GM18520 (cell line): ENCODE data around the gene KAT6B.
"Not testable (repeated sequence)": the region's sequence is repeated elsewhere in the genome, so short reads cannot be mapped to it uniquely, and the experiment has no call there.

Source experiments
- ATAC-seq: cut with Tn5 transposase; IDR thresholded peaks from one replicate; pipeline ENCODE4 v1.9.1; 2021; ENCODE audit not compliant: unreplicated experiment

Gene KAT6B

DNA sequence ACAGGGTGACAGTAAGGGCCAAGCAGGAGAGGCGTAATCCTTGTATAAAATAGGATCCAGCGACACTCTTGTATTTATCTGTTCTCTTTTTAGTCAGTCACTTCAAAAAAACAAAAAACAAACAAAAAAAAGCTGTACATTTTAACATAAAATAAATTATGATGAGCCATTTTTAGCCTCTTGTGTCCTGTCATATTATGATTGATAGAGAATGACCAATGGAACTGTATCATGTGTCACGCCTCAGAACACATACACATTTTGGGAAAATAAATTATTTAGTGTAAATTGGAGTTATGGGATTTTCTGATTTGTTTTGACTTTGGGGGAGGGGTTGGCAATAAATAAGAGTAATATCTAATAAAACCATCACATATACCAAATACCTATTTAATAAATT is 205.7 kb downstream of the KAT6B start:
- ATAC-seq, result no peak

GRCh38 chr10:75032813-75033212 is 206.4 kb downstream of the KAT6B start:
- no peak for ATAC-seq

- ATAC-seq, result no peak
Observed at GRCh38 chr10:75033399-75034130, 207.2 kb downstream of the KAT6B start.

DNA sequence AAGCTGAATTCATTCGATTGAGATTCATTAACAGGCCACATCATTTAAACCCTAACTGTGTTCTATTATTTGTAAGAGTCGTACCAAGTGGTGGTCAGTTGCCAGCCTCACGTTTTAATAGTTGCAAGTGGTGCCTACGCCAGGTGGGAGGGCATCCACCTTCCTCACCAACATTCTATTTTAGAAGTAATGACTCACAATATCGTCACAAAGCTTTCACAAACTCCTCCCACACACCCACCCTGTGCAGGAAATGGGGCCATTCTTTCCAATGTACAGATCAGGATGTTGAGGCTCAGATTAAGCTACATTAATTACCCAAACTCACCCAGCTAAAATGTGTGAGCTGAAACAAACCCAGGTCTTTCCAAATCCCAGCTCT is 207.7 kb downstream of the KAT6B start:
- ATAC-seq, result no peak

- no peak for ATAC-seq
Observed at GRCh38 chr10:75034714-75035258, 208.4 kb downstream of the KAT6B start.

GRCh38 chr10:75035975-75036708 is 209.7 kb downstream of the KAT6B start:
- ATAC-seq, result no peak

- ATAC-seq, result no peak
Observed at GRCh38 chr10:75037171-75038153, 211.1 kb downstream of the KAT6B start.

GRCh38 chr10:75038335-75038734 is 211.9 kb downstream of the KAT6B start:
- no peak for ATAC-seq

GRCh38 chr10:75040576-75040975 is 214.2 kb downstream of the KAT6B start:
- no peak for ATAC-seq

DNA sequence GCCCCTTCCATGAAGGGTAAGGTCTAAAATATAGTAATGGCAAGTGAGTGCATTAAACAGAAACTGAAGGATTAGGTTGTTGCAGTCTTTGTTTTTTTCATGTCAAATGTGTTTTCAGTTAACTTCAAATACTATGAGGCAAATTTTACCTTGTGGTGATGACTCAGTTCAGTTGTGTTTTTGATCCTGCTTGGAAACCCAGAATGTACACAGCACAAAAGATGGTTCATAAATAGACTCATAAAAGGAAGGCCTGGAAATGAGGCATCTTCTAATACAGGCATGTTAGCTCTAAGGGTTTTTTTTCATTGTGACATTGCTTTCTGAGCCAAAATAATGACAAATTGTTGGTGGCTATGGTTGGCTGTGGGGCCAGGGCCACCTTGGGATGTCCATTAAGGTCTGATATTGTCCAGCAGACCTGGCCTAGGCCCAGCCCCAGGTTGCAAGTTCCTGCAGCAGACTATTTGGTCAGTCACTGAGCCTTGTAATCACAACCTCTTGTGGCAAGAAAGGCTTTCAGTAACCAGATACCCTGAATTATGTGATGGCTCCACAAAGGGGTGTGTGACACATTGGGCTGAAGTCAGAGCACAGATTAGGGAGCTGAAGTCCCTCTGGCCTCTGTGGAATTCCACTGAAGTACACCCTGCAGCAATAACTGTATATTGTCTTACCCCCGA is 216.0 kb downstream of the KAT6B start:
- no peak for ATAC-seq

GRCh38 chr10:75043256-75044131 is 217.1 kb downstream of the KAT6B start:
- no peak for ATAC-seq

- ATAC-seq, result no peak
Observed at GRCh38 chr10:75048669-75049098, 222.3 kb downstream of the KAT6B start.

DNA sequence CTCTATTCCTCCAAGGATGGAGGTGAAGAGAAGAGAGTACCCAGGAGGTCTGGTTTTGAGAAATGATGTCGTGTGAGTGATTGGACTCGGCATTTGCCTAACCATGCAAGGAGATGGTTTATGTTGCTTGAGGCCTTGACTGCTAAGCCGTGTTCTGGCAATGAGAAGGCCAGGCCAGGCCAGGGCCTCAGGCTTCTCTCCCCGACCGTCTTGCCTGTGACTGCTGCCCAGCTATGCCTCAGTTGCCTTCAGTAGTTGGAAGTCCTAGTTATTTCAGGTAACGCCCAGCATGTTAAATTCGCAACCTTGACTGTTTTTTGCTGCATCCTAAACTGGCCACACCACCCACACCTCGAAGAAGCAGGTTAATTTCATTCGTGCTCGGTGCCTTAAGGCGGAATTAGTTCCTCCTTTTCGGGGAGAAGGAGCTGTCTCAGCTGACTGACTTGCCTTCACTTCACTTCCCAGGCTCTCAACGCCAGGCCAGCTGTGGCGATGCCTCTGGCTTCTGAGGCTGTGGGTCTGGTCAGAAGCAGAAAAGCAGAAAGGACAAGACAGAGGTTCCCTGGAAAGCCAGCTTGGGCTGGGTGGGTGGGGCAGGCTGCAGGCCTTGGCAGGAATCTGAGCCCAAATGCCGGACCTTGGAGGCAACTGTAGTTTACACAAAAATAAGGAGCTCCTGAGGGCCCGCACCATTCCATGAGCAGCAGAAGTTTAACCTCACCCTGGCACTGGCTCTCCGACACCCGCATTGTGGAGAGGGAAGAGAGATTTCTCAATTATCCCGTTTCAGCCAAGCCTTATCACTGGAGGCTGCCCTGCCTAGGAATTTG is 223.1 kb downstream of the KAT6B start:
- no peak for ATAC-seq

GRCh38 chr10:75050149-75050919 is 223.9 kb downstream of the KAT6B start:
- no peak for ATAC-seq

DNA sequence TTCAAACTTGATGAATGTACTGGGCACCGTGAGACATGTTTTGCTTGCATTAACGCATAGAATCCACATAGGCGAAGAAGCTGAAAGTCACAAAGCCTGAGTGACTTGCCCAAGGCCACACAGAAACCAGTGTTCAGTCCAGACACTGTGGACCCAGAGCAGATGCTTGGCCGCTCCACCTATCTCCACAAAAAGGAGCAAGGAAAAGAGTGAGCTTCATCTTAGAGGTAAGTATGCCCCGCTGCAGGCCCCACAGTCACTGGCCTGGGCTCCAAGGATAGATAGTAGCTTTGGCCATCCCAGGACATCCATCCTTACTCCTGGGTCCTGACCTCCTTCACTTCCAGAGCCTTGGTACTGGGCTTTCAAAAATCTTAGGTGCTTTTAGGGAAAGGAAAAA is 224.9 kb downstream of the KAT6B start:
- no peak for ATAC-seq

- not testable (repeated sequence) for ATAC-seq
Observed at GRCh38 chr10:75055896-75056406, 229.6 kb downstream of the KAT6B start.

- ATAC-seq, result no peak
Observed at GRCh38 chr10:75057680-75058079, 231.3 kb downstream of the KAT6B start.

- no peak for ATAC-seq
Observed at GRCh38 chr10:75058161-75058560, 231.8 kb downstream of the KAT6B start.
